ENCODE results near the gene PTPN20.

GRCh38 chr10:46998192-46998591, 87.0 kb downstream of the PTPN20 start:
- TF ChIP-seq, protein P1, sequence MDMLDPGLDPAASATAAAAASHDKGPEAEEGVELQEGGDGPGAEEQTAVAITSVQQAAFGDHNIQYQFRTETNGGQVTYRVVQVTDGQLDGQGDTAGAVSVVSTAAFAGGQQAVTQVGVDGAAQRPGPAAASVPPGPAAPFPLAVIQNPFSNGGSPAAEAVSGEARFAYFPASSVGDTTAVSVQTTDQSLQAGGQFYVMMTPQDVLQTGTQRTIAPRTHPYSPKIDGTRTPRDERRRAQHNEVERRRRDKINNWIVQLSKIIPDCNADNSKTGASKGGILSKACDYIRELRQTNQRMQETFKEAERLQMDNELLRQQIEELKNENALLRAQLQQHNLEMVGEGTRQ (IDR thresholded peaks at IDR 0.05; ENCODE audit: low read depth, low read length), result no peak
- TF ChIP-seq POLR2A (IDR thresholded peaks at IDR 0.05; ENCODE audit: low read depth, low read length), result no peak
- TF ChIP-seq CTCF (conservative IDR thresholded peaks at IDR 0.05; ENCODE audit: low read depth, low read length), result no peak
- TF ChIP-seq SMC3 (IDR thresholded peaks at IDR 0.05; ENCODE audit: low read depth, low read length), result no peak
- TF ChIP-seq RAD21 (IDR thresholded peaks at IDR 0.05; ENCODE audit: low read length), result no peak
- peak; percentile 48; the same call in 1 of the 2 replicates for TF ChIP-seq CEBPB (IDR thresholded peaks at IDR 0.05; ENCODE audit: low read depth, low read length)
- no peak for TF ChIP-seq MXI1 (IDR thresholded peaks at IDR 0.05; ENCODE audit: borderline replicate concordance, low read depth, low read length)
- TF ChIP-seq CHD1 (IDR thresholded peaks at IDR 0.05; ENCODE audit: low read depth, low read length), result no peak

All from IMR-90 (cell line).